GM21576 (cell line): ENCODE data around the gene NPHP4.

Experiments
- ATAC-seq: cut with Tn5 transposase; IDR thresholded peaks from one replicate; pipeline ENCODE4 v1.9.1; 2021; ENCODE audit warnings: mild to moderate bottlenecking, moderate library complexity; ENCODE audit not compliant: unreplicated experiment

The NPHP4 gene

GRCh38 chr1:5818755-5819154 is 173.5 kb downstream of the NPHP4 start:
- ATAC-seq, result no peak

- no peak for ATAC-seq
These were observed 176.5 kb downstream of the NPHP4 start for GRCh38 chr1:5815716-5816115.

DNA sequence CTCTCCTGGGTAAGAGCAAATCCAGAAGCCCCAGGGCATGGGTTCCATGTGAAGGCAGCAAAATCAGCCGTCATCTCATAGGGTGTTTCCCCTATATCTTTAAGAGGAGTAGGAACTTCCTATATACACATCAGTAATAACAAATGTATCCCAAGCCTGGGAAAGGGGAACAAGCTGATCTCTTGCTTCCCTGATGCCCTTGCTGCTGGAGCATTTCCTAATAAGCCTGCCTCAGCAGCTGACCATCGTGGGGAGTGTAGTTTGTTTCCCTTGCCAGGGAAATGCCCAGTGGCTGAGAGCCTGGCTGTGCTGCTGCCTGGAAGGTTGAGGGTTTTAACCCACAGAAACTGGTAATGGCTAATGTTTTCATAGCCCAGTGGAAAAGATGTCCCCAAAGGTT is 177.0 kb downstream of the NPHP4 start:
- ATAC-seq, result no peak

GRCh38 chr1:5814046-5814619 is 178.1 kb downstream of the NPHP4 start:
- ATAC-seq, result no peak

DNA sequence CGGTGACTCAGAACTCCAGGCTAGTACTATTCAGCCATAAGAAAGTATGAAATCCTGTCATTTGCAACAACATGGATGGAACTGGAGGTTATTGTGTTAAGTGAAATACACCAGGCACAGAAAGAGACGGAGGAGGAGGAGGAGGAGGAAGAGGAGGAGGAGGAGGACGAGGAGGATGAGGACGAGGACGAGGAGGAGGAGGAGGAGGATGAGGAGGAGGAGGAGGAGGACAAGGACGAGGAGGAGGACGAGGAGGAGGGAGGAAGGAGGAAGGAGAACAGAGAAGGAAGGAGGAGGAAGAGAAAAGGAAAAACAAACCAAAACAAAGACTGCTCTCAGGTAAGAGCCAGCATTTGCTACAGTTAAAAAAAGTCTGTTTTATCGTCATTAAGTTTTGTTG is 178.7 kb downstream of the NPHP4 start:
- no peak for ATAC-seq
